K562 (cell line): ENCODE measurements around the gene ZFP62. TPM values are rescaled to one million over a fixed set of nuclear protein-coding genes. Genes with fewer than 3 reads are reported as not detected.

Experiments
- ATAC-seq: fragments of 200-7000 bp; cut with Tn5 transposase; 3 replicates; pipeline ENCODE4 v1.9.1; 2020; ENCODE audit warnings: moderate library complexity
- BruUV-seq: library from RNA; stranded (reverse); fragments of 400-500 nt; replicated peaks from 2 replicates; lab custom pipeline; 2021; lab: Mats Ljungman, UMichigan
- CTCF ChIA-PET: fragments of 300-600 bp; formaldehyde crosslinking; extraction: SDS; loops from one replicate; lab custom pipeline; 2021; ENCODE audit warnings: low intra/inter-chr PET ratio; lab: Yijun Ruan, JAX
- POLR2A ChIA-PET: fragments of 300-600, 350-650 bp; sonication (Branson Sonifier 250); formaldehyde crosslinking; extraction: SDS; loops from one replicate; lab custom pipeline; 2021; ENCODE audit warnings: antibody characterized with exemption, inconsistent platforms; lab: Yijun Ruan, JAX
- DNase-seq, 4 experiments: peaks; one replicate each; pipeline versions ENCODE4 v3.0.0 to v3.0.0-alpha.2; 2011 to 2018; ENCODE audit warnings: low spot score in 3 of 4, mixed read lengths in 3 of 4; ENCODE audit errors: extremely low read depth in 1 of 4
- FAIRE-seq: peaks from 2 replicates; lab custom pipeline; 2011; peaks lifted over from hg19 to GRCh38; lab: Jason Lieb, UNC
- H2AFZ ChIP-seq: 2 replicates; pipeline ENCODE4 v1.6.0; 2011; ENCODE audit warnings: low read depth, low read length, control low read depth, inconsistent platforms
- H3K27ac ChIP-seq: fragments of 200-600 bp; 3 replicates; pipeline ENCODE4 v1.8.0; 2011; ENCODE audit warnings: low read depth, mild to moderate bottlenecking, control low read depth, inconsistent platforms, low read length, moderate library complexity, mixed read lengths; ENCODE audit errors: extremely low read depth
- H3K27me3 ChIP-seq, 2 experiments: fragments of 300-600 bp in 1 of 2; 2 replicates in 1 of 2; 3 replicates in 1 of 2; pipeline versions ENCODE4 v1.6.0 to v1.8.0; 2011; ENCODE audit warnings: inconsistent platforms in 2 of 2, low read length in 2 of 2, mild to moderate bottlenecking in 1 of 2, mixed read lengths in 1 of 2, moderate library complexity in 1 of 2; ENCODE audit not compliant: control insufficient read depth in 2 of 2, insufficient read depth in 2 of 2
- H3K36me3 ChIP-seq: fragments of 300-600 bp; 3 replicates; pipeline ENCODE4 v1.8.0; 2011; ENCODE audit warnings: mild to moderate bottlenecking, low read length, inconsistent platforms; ENCODE audit not compliant: control insufficient read depth, insufficient read depth
- H3K4me1 ChIP-seq, 2 experiments: fragments of 200-600 bp in 1 of 2; replicated peaks in 1 of 2; 2 replicates in 1 of 2; 3 replicates in 1 of 2; pipeline versions ENCODE4 v1.5.1 to v1.8.0; 2011; ENCODE audit warnings: inconsistent platforms in 2 of 2, low read length in 2 of 2, mild to moderate bottlenecking in 1 of 2, mixed read lengths in 1 of 2, moderate library complexity in 1 of 2; ENCODE audit not compliant: control insufficient read depth in 2 of 2, insufficient read depth in 2 of 2
- H3K4me2 ChIP-seq: 2 replicates; pipeline ENCODE4 v1.6.1; 2011; ENCODE audit warnings: low read length, control low read depth, inconsistent platforms, mixed read lengths; ENCODE audit not compliant: insufficient read depth
- H3K4me3 ChIP-seq: fragments of 200-600 bp; sonication (generic), shearing (Covaris generic); 2 replicates; pipeline ENCODE4 v1.5.1; 2016; ENCODE audit warnings: control low read depth, inconsistent platforms
- H3K79me2 ChIP-seq: fragments of 200-600 bp; 3 replicates; pipeline ENCODE4 v1.8.0; 2011; ENCODE audit warnings: low read length, inconsistent platforms; ENCODE audit not compliant: control insufficient read depth, insufficient read depth
- H3K9ac ChIP-seq, 2 experiments: 2 replicates each; pipeline versions ENCODE4 v1.6.0 to v1.6.1; 2011; ENCODE audit warnings: low read depth in 2 of 2, low read length in 2 of 2, control low read depth in 1 of 2, inconsistent platforms in 1 of 2, mild to moderate bottlenecking in 1 of 2, mixed read lengths in 1 of 2; ENCODE audit not compliant: insufficient read depth in 1 of 2
- H3K9me1 ChIP-seq: one replicate; pipeline ENCODE4 v1.6.0; 2011; ENCODE audit warnings: inconsistent platforms, mild to moderate bottlenecking, low read length, moderate library complexity; ENCODE audit not compliant: control insufficient read depth, insufficient read depth
- H3K9me3 ChIP-seq: replicated peaks from 2 replicates; pipeline ENCODE4 v1.5.1; 2011; ENCODE audit warnings: low read depth, low read length, inconsistent platforms; ENCODE audit not compliant: control insufficient read depth, insufficient read depth
- H4K20me1 ChIP-seq: replicated peaks from 2 replicates; pipeline ENCODE4 v1.6.1; 2011; ENCODE audit warnings: low read length, inconsistent platforms, mixed read lengths; ENCODE audit not compliant: control insufficient read depth, insufficient read depth
- BRCA1 ChIP-seq, 2 experiments: fragments of 450-650 bp in 1 of 2; sonication (generic) in 1 of 2; formaldehyde crosslinking in 1 of 2; IDR thresholded peaks; 2 replicates each; pipeline versions ENCODE4 v1.5.0 to v1.6.1; 2017 to 2020; ENCODE audit warnings: mild to moderate bottlenecking in 1 of 2, missing genetic modification reagents in 1 of 2
- FUS ChIP-seq: fragments of 200-400 bp; formaldehyde crosslinking; optimal IDR thresholded peaks from 2 replicates; pipeline ENCODE3; 2017; ENCODE audit warnings: low read depth, low read length
- HNRNPH1 ChIP-seq: fragments of 200-400 bp; formaldehyde crosslinking; optimal IDR thresholded peaks from 2 replicates; pipeline ENCODE3; 2017; ENCODE audit warnings: low read depth, mild to moderate bottlenecking, low read length, moderate library complexity
- JUN ChIP-seq, 2 experiments: sonication (generic) in 1 of 2; formaldehyde crosslinking in 1 of 2; IDR thresholded peaks; 2 replicates each; pipeline versions ENCODE4 v1.6.1 to v1.8.0; 2012 to 2022; ENCODE audit warnings: borderline replicate concordance in 2 of 2, mild to moderate bottlenecking in 2 of 2, improper control_type of control experiment in 1 of 2, low read depth in 1 of 2, low read length in 1 of 2, missing genetic modification reagents in 1 of 2
- NR2C1 ChIP-seq, 2 experiments: fragments of 450-650 bp; IDR thresholded peaks; 2 replicates each; pipeline ENCODE4 v1.6.1; 2017; ENCODE audit warnings: mild to moderate bottlenecking in 2 of 2, antibody characterized with exemption in 1 of 2, inconsistent platforms in 1 of 2, missing compliant biosample characterization in 1 of 2, missing genetic modification characterization in 1 of 2
- PHF20 ChIP-seq: fragments of 450-650 bp; IDR thresholded peaks from 2 replicates; pipeline ENCODE4 v1.6.1; 2018; ENCODE audit not compliant: partially characterized antibody
- PRPF4 ChIP-seq: fragments of 200-400 bp; formaldehyde crosslinking; IDR thresholded peaks from one replicate; pipeline ENCODE4 v1.6.1; 2017; ENCODE audit warnings: low read length, low read depth, mild to moderate bottlenecking; ENCODE audit not compliant: insufficient read depth, poor library complexity, severe bottlenecking
- RUNX1 ChIP-seq: sonication (generic); IDR thresholded peaks from 2 replicates; pipeline ENCODE4 v1.6.1; 2016; ENCODE audit warnings: antibody characterized with exemption, low read depth
- SIRT6 ChIP-seq: IDR thresholded peaks from one replicate; pipeline ENCODE4 v1.6.1; 2012; ENCODE audit warnings: low read depth, mild to moderate bottlenecking, control low read depth, inconsistent platforms, low read length, moderate library complexity
- TAF7 ChIP-seq: fragments of 450-650 bp; IDR thresholded peaks from 2 replicates; pipeline ENCODE4 v1.6.1; 2016; ENCODE audit warnings: missing genetic modification characterization, missing compliant biosample characterization
- ZFPM2 ChIP-seq: fragments of 250-450 bp; sonication (Bioruptor Pico); IDR thresholded peaks from 2 replicates; pipeline ENCODE4 v1.5.1; 2022; ENCODE audit warnings: mild to moderate bottlenecking
- ZNF561 ChIP-seq: fragments of 450-650 bp; formaldehyde crosslinking; conservative IDR thresholded peaks from 2 replicates; pipeline ENCODE4 v1.4.0; 2020; ENCODE audit warnings: mild to moderate bottlenecking, moderate library complexity
- whole genome bisulfite sequencing: fragments of 100-300 bp; shearing (Covaris generic); methylation state at CpG from one replicate; pipeline ENCODE4 v1.1.6; 2016; ENCODE audit warnings: low coverage, mixed read lengths; ENCODE audit not compliant: insufficient coverage; ENCODE audit errors: missing lambda C conversion rate; 5-methylcytosine and 5-hydroxymethylcytosine counted together
- in situ Hi-C: fragments of 300-500 bp; cut with MboI; formaldehyde crosslinking; loops from 4 replicates; pipeline ENCODE4 v1.15.0; 2018; ENCODE audit warnings: inconsistent platforms, mixed read lengths
- intact Hi-C: fragments of 100-400 bp; cut with micrococcal nuclease; formaldehyde crosslinking; loops from 2 replicates; pipeline ENCODE4 v1.14.2; 2022
- polyA plus RNA-seq, 8 experiments: library from polyadenylated mRNA; depleted of rRNA in 4 of 8; stranded (reverse) in 5 of 8; unstranded in 3 of 8; fragments of >200 nt; fragmentation: Nextera tagmentation in 2 of 8; fragmentation: Illumina TruSeq in 1 of 8; extraction: Ambion mirVana in 2 of 8; extraction: Trizol in 1 of 8; gene quantifications; 2 replicates each; pipeline versions ENCODE4 v1.2.1 to v1.2.3, GENCODE V29; 2011 to 2014; ENCODE audit warnings: inconsistent platforms in 1 of 8, missing spikeins in 1 of 8
- total RNA-seq, 7 experiments: library from RNA; depleted of rRNA in 6 of 7; stranded (reverse); fragments of >200 nt in 6 of 7; fragmentation: Illumina TruSeq in 2 of 7; extraction: Trizol in 2 of 7; gene quantifications; 2 replicates each; pipeline versions ENCODE4 v1.2.1 to v1.2.3, GENCODE V29; 2011 to 2021; ENCODE audit warnings: low replicate concordance in 1 of 7
- TF ChIP-seq, protein P1 (sequence below): sonication (generic); formaldehyde crosslinking; IDR thresholded peaks from 2 replicates; pipeline ENCODE4 v1.5.0; 2020; ENCODE audit warnings: missing genetic modification reagents
- TF ChIP-seq, protein P2 (sequence below), 3 experiments: fragments of 200-800 bp in 1 of 3; sonication (Bioruptor generic) in 1 of 3; sonication (generic) in 1 of 3; formaldehyde crosslinking in 1 of 3; IDR thresholded peaks; 2 replicates each; pipeline versions ENCODE4 v1.6.1 to v1.8.0; 2016 to 2022; ENCODE audit warnings: mild to moderate bottlenecking in 2 of 3, missing compliant biosample characterization in 2 of 3, missing genetic modification characterization in 2 of 3, missing genetic modification reagents in 1 of 3
- TF ChIP-seq, protein P3 (sequence below): fragments of 450-650 bp; formaldehyde crosslinking; IDR thresholded peaks from 2 replicates; pipeline ENCODE4 v1.4.0; 2022; ENCODE audit warnings: mild to moderate bottlenecking, moderate library complexity
- TF ChIP-seq, protein P4 (sequence below): fragments of 450-650 bp; formaldehyde crosslinking; IDR thresholded peaks from 2 replicates; pipeline ENCODE4 v1.4.0; 2022; ENCODE audit warnings: missing genetic modification characterization
- TF ChIP-seq, protein P5 (sequence below): fragments of 450-650 bp; formaldehyde crosslinking; IDR thresholded peaks from 2 replicates; pipeline ENCODE4 v1.4.0; 2020; ENCODE audit warnings: mild to moderate bottlenecking, mixed read lengths

ZFP62 gene
- total and polyA plus RNA-seq, 9 of the 15 experiments (the other 6 are each of a cell fraction or from before 2014, with no cell fraction given) = 12.2 to 37.5 (median 25.0) TPM

DNA sequence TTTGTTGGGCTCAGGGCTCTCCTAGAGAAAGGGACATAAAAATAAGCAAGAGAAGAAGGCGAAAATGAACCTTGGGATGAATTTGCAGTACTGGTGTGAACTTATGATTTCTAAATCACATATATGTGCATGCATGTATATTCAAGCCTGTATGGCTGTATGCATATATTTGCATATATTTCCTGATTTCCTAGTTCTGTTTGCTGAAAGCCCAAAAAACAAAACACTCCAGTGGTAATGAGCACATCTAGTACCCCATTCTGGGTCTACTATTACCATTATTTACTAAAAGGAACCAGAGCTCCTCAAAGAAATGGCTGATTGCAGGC, 7.3 kb downstream of the ZFP62 start:
- DNase-seq = no peak
- TF ChIP-seq NR2C1 (IDR thresholded peaks at IDR 0.05) (no peak), NR2C1 (tag; IDR thresholded peaks at IDR 0.05) (no peak), BRCA1 (IDR thresholded peaks at IDR 0.05) (no peak), BRCA1 (CRISPR knock-in tag; IDR thresholded peaks at IDR 0.05) (no peak), ZFPM2 (CRISPR knock-in tag) (no peak), PRPF4 (no peak), ZNF561 (CRISPR knock-in tag) (no peak), RUNX1 (no peak), TAF7 (no peak), PHF20 (no peak), JUN (IDR thresholded peaks at IDR 0.05; ENCODE audit: borderline replicate concordance, low read depth, low read length) (no peak), JUN (CRISPR knock-in tag; IDR thresholded peaks at IDR 0.05; ENCODE audit: borderline replicate concordance) (no peak), FUS (no peak), HNRNPH1 (no peak), SIRT6 (no peak)
- TF ChIP-seq, protein P1, sequence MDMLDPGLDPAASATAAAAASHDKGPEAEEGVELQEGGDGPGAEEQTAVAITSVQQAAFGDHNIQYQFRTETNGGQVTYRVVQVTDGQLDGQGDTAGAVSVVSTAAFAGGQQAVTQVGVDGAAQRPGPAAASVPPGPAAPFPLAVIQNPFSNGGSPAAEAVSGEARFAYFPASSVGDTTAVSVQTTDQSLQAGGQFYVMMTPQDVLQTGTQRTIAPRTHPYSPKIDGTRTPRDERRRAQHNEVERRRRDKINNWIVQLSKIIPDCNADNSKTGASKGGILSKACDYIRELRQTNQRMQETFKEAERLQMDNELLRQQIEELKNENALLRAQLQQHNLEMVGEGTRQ (CRISPR knock-in tag) = no peak
- TF ChIP-seq, protein P2, sequence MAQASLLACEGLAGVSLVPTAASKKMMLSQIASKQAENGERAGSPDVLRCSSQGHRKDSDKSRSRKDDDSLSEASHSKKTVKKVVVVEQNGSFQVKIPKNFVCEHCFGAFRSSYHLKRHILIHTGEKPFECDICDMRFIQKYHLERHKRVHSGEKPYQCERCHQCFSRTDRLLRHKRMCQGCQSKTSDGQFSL (CRISPR knock-in tag; IDR thresholded peaks at IDR 0.05) = no peak
- TF ChIP-seq, protein P2 (tag; IDR thresholded peaks at IDR 0.05) = no peak
- TF ChIP-seq, protein P3, sequence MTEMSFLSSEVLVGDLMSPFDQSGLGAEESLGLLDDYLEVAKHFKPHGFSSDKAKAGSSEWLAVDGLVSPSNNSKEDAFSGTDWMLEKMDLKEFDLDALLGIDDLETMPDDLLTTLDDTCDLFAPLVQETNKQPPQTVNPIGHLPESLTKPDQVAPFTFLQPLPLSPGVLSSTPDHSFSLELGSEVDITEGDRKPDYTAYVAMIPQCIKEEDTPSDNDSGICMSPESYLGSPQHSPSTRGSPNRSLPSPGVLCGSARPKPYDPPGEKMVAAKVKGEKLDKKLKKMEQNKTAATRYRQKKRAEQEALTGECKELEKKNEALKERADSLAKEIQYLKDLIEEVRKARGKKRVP (CRISPR knock-in tag) = no peak
- TF ChIP-seq, protein P4, sequence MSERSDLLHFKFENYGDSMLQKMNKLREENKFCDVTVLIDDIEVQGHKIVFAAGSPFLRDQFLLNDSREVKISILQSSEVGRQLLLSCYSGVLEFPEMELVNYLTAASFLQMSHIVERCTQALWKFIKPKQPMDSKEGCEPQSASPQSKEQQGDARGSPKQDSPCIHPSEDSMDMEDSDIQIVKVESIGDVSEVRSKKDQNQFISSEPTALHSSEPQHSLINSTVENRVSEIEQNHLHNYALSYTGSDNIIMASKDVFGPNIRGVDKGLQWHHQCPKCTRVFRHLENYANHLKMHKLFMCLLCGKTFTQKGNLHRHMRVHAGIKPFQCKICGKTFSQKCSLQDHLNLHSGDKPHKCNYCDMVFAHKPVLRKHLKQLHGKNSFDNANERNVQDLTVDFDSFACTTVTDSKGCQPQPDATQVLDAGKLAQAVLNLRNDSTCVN (CRISPR knock-in tag) = no peak
- TF ChIP-seq, protein P5, sequence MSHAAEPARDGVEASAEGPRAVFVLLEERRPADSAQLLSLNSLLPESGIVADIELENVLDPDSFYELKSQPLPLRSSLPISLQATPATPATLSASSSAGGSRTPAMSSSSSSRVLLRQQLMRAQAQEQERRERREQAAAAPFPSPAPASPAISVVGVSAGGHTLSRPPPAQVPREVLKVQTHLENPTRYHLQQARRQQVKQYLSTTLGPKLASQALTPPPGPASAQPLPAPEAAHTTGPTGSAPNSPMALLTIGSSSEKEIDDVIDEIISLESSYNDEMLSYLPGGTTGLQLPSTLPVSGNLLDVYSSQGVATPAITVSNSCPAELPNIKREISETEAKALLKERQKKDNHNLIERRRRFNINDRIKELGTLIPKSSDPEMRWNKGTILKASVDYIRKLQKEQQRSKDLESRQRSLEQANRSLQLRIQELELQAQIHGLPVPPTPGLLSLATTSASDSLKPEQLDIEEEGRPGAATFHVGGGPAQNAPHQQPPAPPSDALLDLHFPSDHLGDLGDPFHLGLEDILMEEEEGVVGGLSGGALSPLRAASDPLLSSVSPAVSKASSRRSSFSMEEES (CRISPR knock-in tag) = no peak

More for the DNA sequence above, 7.3 kb downstream of the ZFP62 start:
- 100% methylated on average over 1 of the region's 1 CpG for WGBS
- Histone ChIP-seq H3K36me3 (peaks cover 74% of the 10 kb centered on the region), H3K9me3 (peaks cover 35% of the 10 kb centered on the region), H3K4me2 (no peak overlapping the region), H3K4me1 (no peaks in the 10 kb centered on the region), H4K20me1 (no peaks in the 10 kb centered on the region), H2AFZ (no peak overlapping the region), H3K27me3 (no peaks in the 10 kb centered on the region), H3K79me2 (peaks cover 4% of the 10 kb centered on the region; the same call in 2 of the 3 replicates), H3K4me3 (no peak overlapping the region), H3K27ac (no peak overlapping the region), H3K9me1 (no peaks in the 10 kb centered on the region), H3K9ac (no peak overlapping the region)
- in situ Hi-C loops (no loop called here), intact Hi-C loops (no loop called here)
- ATAC-seq (no peak), FAIRE-seq (no peak)
- ChIA-PET POLR2A (no interaction called here), CTCF (no interaction called here)
- no TSS peak for BruUV-seq
